ENCODE results near the gene ZFAND3.

- peak; percentile 94 for TF ChIP-seq CTCF (conservative IDR thresholded peaks at IDR 0.05; ENCODE audit: low read depth, low read length)
- no peak for TF ChIP-seq EZH2 (IDR thresholded peaks at IDR 0.05; ENCODE audit: low read length, unreplicated experiment)
- TF ChIP-seq EZH2phosphoT487 (IDR thresholded peaks at IDR 0.05; ENCODE audit: borderline replicate concordance, low read length) = no peak
Measured at GRCh38 chr6:37791156-37791919, 28.2 kb upstream of the ZFAND3 start.

Measured in PC-3 (cell line).